ENCODE data around the gene DSCAM.
"Not testable (repeated sequence)": the region's sequence is repeated elsewhere in the genome, so short reads cannot be mapped to it uniquely, and the experiment has no call there.

Gene DSCAM

GRCh38 chr21:40846587-40847411, at the start of gene DSCAM:
DSCAM (minus strand) TSS chr21:40847158; CDS start chr21:40846661, 497 bp downstream.
- no peak for DNase-seq

- DNase-seq = not testable (repeated sequence)
Observed at GRCh38 chr21:40895697-40896096, 48.7 kb upstream of the DSCAM start.

GRCh38 chr21:40886931-40887330, 40.0 kb upstream of the DSCAM start:
- DNase-seq = no peak

- DNase-seq = no peak
Observed at GRCh38 chr21:40886006-40886405, 39.0 kb upstream of the DSCAM start.

GRCh38 chr21:40882192-40882915, 35.4 kb upstream of the DSCAM start:
- no peak for DNase-seq

GRCh38 chr21:40881767-40882166, 34.8 kb upstream of the DSCAM start:
- no peak for DNase-seq

- DNase-seq = no peak
Observed at GRCh38 chr21:40871099-40871498, 24.1 kb upstream of the DSCAM start.

- no peak for DNase-seq
Observed at GRCh38 chr21:40863839-40864238, 16.9 kb upstream of the DSCAM start.

GRCh38 chr21:40858517-40858916, 11.6 kb upstream of the DSCAM start:
- DNase-seq = no peak

- no peak for DNase-seq
Observed at GRCh38 chr21:40853956-40854688, 7.2 kb upstream of the DSCAM start.

GRCh38 chr21:40852563-40852962, 5.6 kb upstream of the DSCAM start:
- DNase-seq = no peak

- DNase-seq = no peak
Observed at GRCh38 chr21:40851749-40852148, 4.8 kb upstream of the DSCAM start.

- DNase-seq = no peak
Observed at GRCh38 chr21:40850071-40850470, 3.1 kb upstream of the DSCAM start.

- DNase-seq = no peak
Observed at GRCh38 chr21:40847951-40848350, 993 bp upstream of the DSCAM start.

GRCh38 chr21:40846103-40846502, 855 bp downstream of the DSCAM start:
- no peak for DNase-seq

- no peak for DNase-seq
Observed at GRCh38 chr21:40845441-40845995, 1.4 kb downstream of the DSCAM start.

GRCh38 chr21:40844935-40845334, 2.0 kb downstream of the DSCAM start:
- DNase-seq = no peak

- no peak for DNase-seq
Observed at GRCh38 chr21:40842197-40842552, 4.8 kb downstream of the DSCAM start.

- no peak for DNase-seq
Observed at GRCh38 chr21:40841524-40842196, 5.3 kb downstream of the DSCAM start.

GRCh38 chr21:40840401-40841125, 6.4 kb downstream of the DSCAM start:
- no peak for DNase-seq

GRCh38 chr21:40839521-40839920, 7.4 kb downstream of the DSCAM start:
- no peak for DNase-seq

- no peak for DNase-seq
Observed at GRCh38 chr21:40837456-40837855, 9.5 kb downstream of the DSCAM start.
